ENCODE measurements around the gene TSFM. TPM values are rescaled to one million over a fixed set of nuclear protein-coding genes. Genes with fewer than 3 reads are reported as not detected.
"Not testable (repeated sequence)": the region's sequence is repeated elsewhere in the genome, so short reads cannot be mapped to it uniquely, and the experiment has no call there.

The TSFM gene
- polyA plus RNA-seq, 1 donor: 31.9 TPM

- DNase-seq: no peak
These were observed 33.6 kb downstream of the TSFM start for GRCh38 chr12:57816001-57816854.

GRCh38 chr12:57816855-57817151, 34.2 kb downstream of the TSFM start:
- DNase-seq: no peak

GRCh38 chr12:57817261-57817989, 34.8 kb downstream of the TSFM start:
- DNase-seq: no peak

GRCh38 chr12:57817990-57818331, 35.4 kb downstream of the TSFM start:
- not testable (repeated sequence) for DNase-seq

- DNase-seq: not testable (repeated sequence)
These were observed 37.5 kb downstream of the TSFM start for GRCh38 chr12:57820119-57820518.

GRCh38 chr12:57821015-57821414, 38.4 kb downstream of the TSFM start:
- DNase-seq: not testable (repeated sequence)

GRCh38 chr12:57821474-57822214, 39.1 kb downstream of the TSFM start:
- no peak for DNase-seq

GRCh38 chr12:57822392-57823130, 40.0 kb downstream of the TSFM start:
- DNase-seq: no peak

- no peak for DNase-seq
These were observed 40.7 kb downstream of the TSFM start for GRCh38 chr12:57823131-57823907.

GRCh38 chr12:57823908-57824640, 41.5 kb downstream of the TSFM start:
- no peak for DNase-seq

GRCh38 chr12:57825451-57825850, 42.9 kb downstream of the TSFM start:
- DNase-seq: no peak

- no peak for DNase-seq
These were observed 43.8 kb downstream of the TSFM start for GRCh38 chr12:57826400-57826799.

- DNase-seq: no peak
These were observed 44.4 kb downstream of the TSFM start for GRCh38 chr12:57826966-57827365.

- no peak for DNase-seq
These were observed 46.6 kb downstream of the TSFM start for GRCh38 chr12:57829025-57829777.

GRCh38 chr12:57830393-57830792, 47.8 kb downstream of the TSFM start:
- no peak for DNase-seq

- DNase-seq: no peak
These were observed 50.4 kb downstream of the TSFM start for GRCh38 chr12:57832966-57833365.

- no peak for DNase-seq
These were observed 51.1 kb downstream of the TSFM start for GRCh38 chr12:57833672-57834071.

- DNase-seq: no peak
These were observed 51.7 kb downstream of the TSFM start for GRCh38 chr12:57834086-57834876.
